PC-3 (cell line): ENCODE measurements around the gene FPR2. TPM values are rescaled to one million over a fixed set of nuclear protein-coding genes. Genes with fewer than 3 reads are reported as not detected.

Experiments
- ATAC-seq: fragments of 200-7000 bp; cut with Tn5 transposase; 2 replicates; pipeline ENCODE4 v1.9.1; 2020; ENCODE audit warnings: mild to moderate bottlenecking, moderate library complexity
- BruUV-seq: library from RNA; stranded (reverse); fragments of 400-500 nt; replicated peaks from 2 replicates; lab custom pipeline; 2021; lab: Mats Ljungman, UMichigan
- CTCF ChIA-PET: fragments of 300-600 bp; sonication (Branson Sonifier 250); formaldehyde crosslinking; loops from one replicate; lab custom pipeline; 2022; ENCODE audit warnings: antibody characterized with exemption; lab: Charles Lee
- POLR2A ChIA-PET: fragments of 300-600 bp; sonication (Branson Sonifier 250); formaldehyde crosslinking; loops from one replicate; lab custom pipeline; 2022; ENCODE audit warnings: antibody characterized with exemption; ENCODE audit not compliant: unreplicated experiment; lab: Charles Lee
- DNase-seq: peaks from one replicate; pipeline ENCODE4 v3.0.0-alpha.2; 2015
- H2AFZ ChIP-seq: fragments of 300-600 bp; sonication (generic); 2 replicates; pipeline ENCODE4 v1.6.0; 2016; ENCODE audit warnings: antibody characterized with exemption, low read length
- H3F3A ChIP-seq: fragments of 300-600 bp; sonication (generic); one replicate; pipeline ENCODE4 v1.6.0; 2017; ENCODE audit warnings: antibody characterized with exemption, low read length, control low read depth, mild to moderate bottlenecking; ENCODE audit not compliant: unreplicated experiment
- H3K27ac ChIP-seq: fragments of 300-600 bp; sonication (generic); 2 replicates; pipeline ENCODE4 v1.5.1; 2016; ENCODE audit warnings: mild to moderate bottlenecking, low read length
- H3K27me3 ChIP-seq: fragments of 300-600 bp; sonication (generic); 2 replicates; pipeline ENCODE4 v1.6.1; 2016; ENCODE audit warnings: low read length, mixed read lengths
- H3K36me3 ChIP-seq: fragments of 300-600 bp; sonication (generic); 2 replicates; pipeline ENCODE4 v1.6.1; 2016; ENCODE audit warnings: low read depth, mixed run types, low read length, mixed read lengths
- H3K4me1 ChIP-seq: fragments of 300-600 bp; sonication (generic); 2 replicates; pipeline ENCODE4 v1.5.1; 2016; ENCODE audit warnings: low read length; ENCODE audit not compliant: insufficient read depth
- H3K4me2 ChIP-seq: fragments of 300-600 bp; sonication (generic); 2 replicates; pipeline ENCODE4 v1.6.0; 2016; ENCODE audit warnings: low read length
- H3K4me3 ChIP-seq: fragments of 300-600 bp; sonication (generic); 2 replicates; pipeline ENCODE4 v1.5.1; 2016; ENCODE audit warnings: mild to moderate bottlenecking, low read length, mixed read lengths
- H3K79me2 ChIP-seq: fragments of 300-600 bp; sonication (generic); 2 replicates; pipeline ENCODE4 v1.6.1; 2017; ENCODE audit warnings: low read length, mixed read lengths
- H3K9ac ChIP-seq: fragments of 300-600 bp; sonication (generic); 2 replicates; pipeline ENCODE4 v1.6.0; 2016; ENCODE audit warnings: mild to moderate bottlenecking, low read length
- H3K9me2 ChIP-seq: fragments of 300-600 bp; sonication (generic); replicated peaks from 2 replicates; pipeline ENCODE4 v1.6.1; 2016; ENCODE audit warnings: mixed run types, low read length, mixed read lengths
- H3K9me3 ChIP-seq: fragments of 300-600 bp; sonication (generic); 2 replicates; pipeline ENCODE4 v1.6.1; 2016; ENCODE audit warnings: low read length, mixed read lengths
- H4K20me1 ChIP-seq: fragments of 300-600 bp; sonication (generic); 2 replicates; pipeline ENCODE4 v1.6.1; 2016; ENCODE audit warnings: low read length, mixed read lengths
- EZH2 ChIP-seq: fragments of 300-600 bp; sonication (generic); IDR thresholded peaks from one replicate; pipeline ENCODE4 v1.6.1; 2017; ENCODE audit warnings: antibody characterized with exemption, mild to moderate bottlenecking, low read length; ENCODE audit not compliant: unreplicated experiment
- EZH2phosphoT487 ChIP-seq: fragments of 300-600 bp; sonication (generic); IDR thresholded peaks from 2 replicates; pipeline ENCODE4 v1.6.1; 2018; ENCODE audit warnings: mild to moderate bottlenecking, antibody characterized with exemption, low read length, borderline replicate concordance
- intact Hi-C: fragments of 100-400 bp; cut with micrococcal nuclease; formaldehyde crosslinking; loops from 2 replicates; pipeline ENCODE4 v1.9.0; 2023
- total RNA-seq: library from RNA; depleted of rRNA; stranded (reverse); fragments of >200 nt; gene quantifications from 2 replicates; pipeline ENCODE4 v1.2.3, GENCODE V29; 2014
- TF ChIP-seq, protein P1 (sequence below): fragments of 300-600 bp; sonication (generic); conservative IDR thresholded peaks from 2 replicates; pipeline ENCODE4 v1.5.1; 2017; ENCODE audit warnings: antibody characterized with exemption, low read depth, mild to moderate bottlenecking, low read length

Gene FPR2
- total RNA-seq, 1 experiment from 2014 or later, result not detected

- ChIA-PET POLR2A (no interaction called here), CTCF (interaction anchor here (0.7 kb wide), 1 partner anchor 10 kb away, joined by 3 read pairs; no protein-coding TSS in a partner anchor)
- BruUV-seq, result no TSS peak
- H3K36me3 ChIP-seq, result no peaks in the 10 kb centered on the region
- DNase-seq, result peak; percentile 80
- peak overlapping the region; percentile 19; the same call in 1 of the 2 replicates for H3K4me2 ChIP-seq
- H2AFZ ChIP-seq, result 0 out of 2 replicates have a peak overlapping the region, but pooled peaks have one; percentile 36
- H3K9me2 ChIP-seq, result no peaks in the 10 kb centered on the region
- H3K27me3 ChIP-seq, result no peaks in the 10 kb centered on the region
- no peak overlapping the region for H3K4me3 ChIP-seq
- H3K79me2 ChIP-seq, result no peaks in the 10 kb centered on the region
- H3K27ac ChIP-seq, result peak overlapping the region; percentile 68
- peak; percentile 37 for ATAC-seq
- no peak for TF ChIP-seq EZH2
- no peak for TF ChIP-seq EZH2phosphoT487
- TF ChIP-seq, protein P1, sequence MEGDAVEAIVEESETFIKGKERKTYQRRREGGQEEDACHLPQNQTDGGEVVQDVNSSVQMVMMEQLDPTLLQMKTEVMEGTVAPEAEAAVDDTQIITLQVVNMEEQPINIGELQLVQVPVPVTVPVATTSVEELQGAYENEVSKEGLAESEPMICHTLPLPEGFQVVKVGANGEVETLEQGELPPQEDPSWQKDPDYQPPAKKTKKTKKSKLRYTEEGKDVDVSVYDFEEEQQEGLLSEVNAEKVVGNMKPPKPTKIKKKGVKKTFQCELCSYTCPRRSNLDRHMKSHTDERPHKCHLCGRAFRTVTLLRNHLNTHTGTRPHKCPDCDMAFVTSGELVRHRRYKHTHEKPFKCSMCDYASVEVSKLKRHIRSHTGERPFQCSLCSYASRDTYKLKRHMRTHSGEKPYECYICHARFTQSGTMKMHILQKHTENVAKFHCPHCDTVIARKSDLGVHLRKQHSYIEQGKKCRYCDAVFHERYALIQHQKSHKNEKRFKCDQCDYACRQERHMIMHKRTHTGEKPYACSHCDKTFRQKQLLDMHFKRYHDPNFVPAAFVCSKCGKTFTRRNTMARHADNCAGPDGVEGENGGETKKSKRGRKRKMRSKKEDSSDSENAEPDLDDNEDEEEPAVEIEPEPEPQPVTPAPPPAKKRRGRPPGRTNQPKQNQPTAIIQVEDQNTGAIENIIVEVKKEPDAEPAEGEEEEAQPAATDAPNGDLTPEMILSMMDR, result no peak
- intact Hi-C loops, result no loop called here
- H3K4me1 ChIP-seq, result peaks cover 29% of the 10 kb centered on the region
- H3F3A ChIP-seq, result no peaks in the 10 kb centered on the region
- no peaks in the 10 kb centered on the region for H3K9me3 ChIP-seq
- no peaks in the 10 kb centered on the region for H4K20me1 ChIP-seq
- H3K9ac ChIP-seq, result peak overlapping the region; percentile 3; the same call in 1 of the 2 replicates
Observed at GRCh38 chr19:51789061-51789795, 28.2 kb downstream of the FPR2 start.

DNA sequence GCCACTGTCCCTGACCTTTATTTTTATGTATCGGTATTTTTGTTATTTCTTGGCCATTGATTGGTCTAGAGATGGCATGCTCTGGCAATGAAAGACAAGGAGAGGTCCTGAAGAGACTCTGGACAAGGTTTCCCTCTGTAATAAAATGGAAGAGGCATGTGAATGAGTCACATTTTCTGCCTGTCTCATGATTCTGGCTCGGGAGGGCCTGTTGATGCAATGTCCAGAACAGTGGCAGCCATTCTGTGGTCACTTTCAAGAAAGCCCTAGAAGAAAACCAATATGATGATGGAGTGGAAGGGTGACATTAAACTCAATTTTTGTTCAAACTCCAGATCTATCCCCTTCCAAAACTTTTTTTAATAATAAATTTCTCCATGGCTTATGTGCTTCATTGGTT, 32.0 kb downstream of the FPR2 start:
- Histone ChIP-seq H3K9ac (no peak overlapping the region), H3K4me3 (no peak overlapping the region), H3K36me3 (no peaks in the 10 kb centered on the region), H2AFZ (no peak overlapping the region), H3K4me1 (peaks cover 17% of the 10 kb centered on the region), H3K27ac (no peak overlapping the region), H3F3A (no peaks in the 10 kb centered on the region), H3K4me2 (no peak overlapping the region), H3K9me2 (no peaks in the 10 kb centered on the region), H3K79me2 (no peaks in the 10 kb centered on the region), H3K27me3 (no peaks in the 10 kb centered on the region), H4K20me1 (no peaks in the 10 kb centered on the region), H3K9me3 (no peaks in the 10 kb centered on the region)
- intact Hi-C loops, result no loop called here
- ATAC-seq (no peak), DNase-seq (no peak)
- TF ChIP-seq EZH2phosphoT487 (no peak), EZH2 (no peak)
- TF ChIP-seq, protein P1, result no peak
- ChIA-PET CTCF (no interaction called here), POLR2A (no interaction called here)
- no TSS peak for BruUV-seq

GRCh38 chr19:51793994-51794393, 33.0 kb downstream of the FPR2 start:
- Histone ChIP-seq H3K9me2 (no peaks in the 10 kb centered on the region), H3K9ac (no peak overlapping the region), H3K4me2 (no peak overlapping the region), H3F3A (no peaks in the 10 kb centered on the region), H3K4me3 (no peak overlapping the region), H4K20me1 (no peaks in the 10 kb centered on the region), H3K27ac (no peak overlapping the region), H3K79me2 (no peaks in the 10 kb centered on the region), H2AFZ (no peak overlapping the region), H3K4me1 (peaks cover 13% of the 10 kb centered on the region), H3K9me3 (no peaks in the 10 kb centered on the region), H3K27me3 (no peaks in the 10 kb centered on the region), H3K36me3 (no peaks in the 10 kb centered on the region)
- intact Hi-C loops, result no loop called here
- POLR2A ChIA-PET, result no interaction called here
- CTCF ChIA-PET, result interaction anchor here (0.6 kb wide), 1 partner anchor 356 kb away, joined by 6 read pairs; no protein-coding TSS in a partner anchor
- ATAC-seq (no peak), DNase-seq (no peak)
- TF ChIP-seq EZH2phosphoT487 (no peak), EZH2 (no peak)
- TF ChIP-seq, protein P1, result no peak
- no TSS peak for BruUV-seq
